GM21717 (cell line): ENCODE data around the gene MAN1A1.
A peak's percentile ranks its signal among the peaks of the same experiment; 100 is the strongest.

ENCODE experiments used
- ATAC-seq: cut with Tn5 transposase; IDR thresholded peaks from one replicate; pipeline ENCODE4 v1.9.1; 2021; ENCODE audit warnings: mild to moderate bottlenecking, moderate library complexity; ENCODE audit not compliant: unreplicated experiment

The MAN1A1 gene

GRCh38 chr6:119148825-119149525, 200.6 kb downstream of the MAN1A1 start:
- no peak for ATAC-seq

- no peak for ATAC-seq
Observed at GRCh38 chr6:119148098-119148824, 201.3 kb downstream of the MAN1A1 start.

- peak; percentile 99 for ATAC-seq
Observed at GRCh38 chr6:119147101-119148053, 202.2 kb downstream of the MAN1A1 start.

- no peak for ATAC-seq
Observed at GRCh38 chr6:119145111-119145510, 204.4 kb downstream of the MAN1A1 start.

- ATAC-seq, result no peak
Observed at GRCh38 chr6:119142637-119143036, 206.9 kb downstream of the MAN1A1 start.

GRCh38 chr6:119142041-119142440, 207.5 kb downstream of the MAN1A1 start:
- no peak for ATAC-seq

GRCh38 chr6:119140196-119141140, 209.1 kb downstream of the MAN1A1 start:
- ATAC-seq, result no peak

GRCh38 chr6:119138906-119139541, 210.5 kb downstream of the MAN1A1 start:
- peak; percentile 92 for ATAC-seq

- ATAC-seq, result no peak
Observed at GRCh38 chr6:119137194-119138072, 212.1 kb downstream of the MAN1A1 start.

- no peak for ATAC-seq
Observed at GRCh38 chr6:119134752-119135151, 214.8 kb downstream of the MAN1A1 start.

- no peak for ATAC-seq
Observed at GRCh38 chr6:119133400-119133799, 216.2 kb downstream of the MAN1A1 start.

GRCh38 chr6:119132261-119132981, 217.1 kb downstream of the MAN1A1 start:
- no peak for ATAC-seq

GRCh38 chr6:119129968-119130484, 219.5 kb downstream of the MAN1A1 start:
- ATAC-seq, result no peak

- peak; percentile 84 for ATAC-seq
Observed at GRCh38 chr6:119129148-119129967, 220.2 kb downstream of the MAN1A1 start.

- ATAC-seq, result no peak
Observed at GRCh38 chr6:119128252-119128912, 221.2 kb downstream of the MAN1A1 start.

GRCh38 chr6:119127627-119128026, 221.9 kb downstream of the MAN1A1 start:
- no peak for ATAC-seq
